8988T (cell line): ENCODE measurements around the gene CASZ1.

Source experiments
- DNase-seq: peaks from one replicate; pipeline ENCODE4 v3.0.0; 2011

Gene CASZ1

GRCh38 chr1:10824821-10825540 lies 28.5 kb upstream of the CASZ1 start:
- DNase-seq = no peak

- no peak for DNase-seq
Measured at GRCh38 chr1:10823000-10823401, 26.6 kb upstream of the CASZ1 start.

- DNase-seq = no peak
Measured at GRCh38 chr1:10821388-10821787, 24.9 kb upstream of the CASZ1 start.

- no peak for DNase-seq
Measured at GRCh38 chr1:10820422-10820821, 24.0 kb upstream of the CASZ1 start.

- no peak for DNase-seq
Measured at GRCh38 chr1:10819198-10819901, 22.9 kb upstream of the CASZ1 start.

- DNase-seq = no peak
Measured at GRCh38 chr1:10818262-10819197, 22.1 kb upstream of the CASZ1 start.

- DNase-seq = no peak
Measured at GRCh38 chr1:10816743-10817369, 20.4 kb upstream of the CASZ1 start.

- DNase-seq = no peak
Measured at GRCh38 chr1:10816233-10816632, 19.8 kb upstream of the CASZ1 start.

- no peak for DNase-seq
Measured at GRCh38 chr1:10815858-10816195, 19.4 kb upstream of the CASZ1 start.

GRCh38 chr1:10814976-10815857 lies 18.8 kb upstream of the CASZ1 start:
- DNase-seq = no peak

- no peak for DNase-seq
Measured at GRCh38 chr1:10814312-10814711, 17.9 kb upstream of the CASZ1 start.

GRCh38 chr1:10813799-10814198 lies 17.4 kb upstream of the CASZ1 start:
- no peak for DNase-seq

- DNase-seq = no peak
Measured at GRCh38 chr1:10812387-10812915, 16.0 kb upstream of the CASZ1 start.

GRCh38 chr1:10808441-10808840 lies 12.0 kb upstream of the CASZ1 start:
- DNase-seq = no peak

GRCh38 chr1:10806966-10807365 lies 10.5 kb upstream of the CASZ1 start:
- no peak for DNase-seq

- no peak for DNase-seq
Measured at GRCh38 chr1:10803971-10804820, 7.8 kb upstream of the CASZ1 start.

GRCh38 chr1:10802944-10803715 lies 6.7 kb upstream of the CASZ1 start:
- no peak for DNase-seq

- DNase-seq = no peak
Measured at GRCh38 chr1:10800778-10801177, 4.3 kb upstream of the CASZ1 start.

GRCh38 chr1:10799726-10800125 lies 3.3 kb upstream of the CASZ1 start:
- DNase-seq = no peak
